OCI-M1 (cell line): Measurements from ENCODE around the gene MYT1.

ENCODE experiments used
- DNase-seq: peaks from one replicate; lab custom pipeline; 2025; lab: John Stamatoyannopoulos, UW

Gene MYT1

DNA sequence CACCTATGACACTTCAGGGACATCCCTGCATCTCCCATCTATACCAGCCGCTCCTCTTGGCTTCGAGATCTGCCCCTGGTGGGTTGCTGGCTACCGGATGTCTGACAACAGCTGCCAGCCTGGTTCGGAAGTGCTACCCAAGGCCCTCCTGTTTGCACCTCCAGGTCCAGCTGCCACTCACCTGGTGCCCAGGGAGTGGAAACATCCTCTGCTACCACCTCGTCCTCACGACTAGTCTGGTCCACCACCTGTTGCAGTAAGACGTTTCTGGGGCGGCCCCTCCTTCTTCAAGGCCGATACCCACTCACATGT, 83.0 kb downstream of the MYT1 start:
- no peak for DNase-seq

DNA sequence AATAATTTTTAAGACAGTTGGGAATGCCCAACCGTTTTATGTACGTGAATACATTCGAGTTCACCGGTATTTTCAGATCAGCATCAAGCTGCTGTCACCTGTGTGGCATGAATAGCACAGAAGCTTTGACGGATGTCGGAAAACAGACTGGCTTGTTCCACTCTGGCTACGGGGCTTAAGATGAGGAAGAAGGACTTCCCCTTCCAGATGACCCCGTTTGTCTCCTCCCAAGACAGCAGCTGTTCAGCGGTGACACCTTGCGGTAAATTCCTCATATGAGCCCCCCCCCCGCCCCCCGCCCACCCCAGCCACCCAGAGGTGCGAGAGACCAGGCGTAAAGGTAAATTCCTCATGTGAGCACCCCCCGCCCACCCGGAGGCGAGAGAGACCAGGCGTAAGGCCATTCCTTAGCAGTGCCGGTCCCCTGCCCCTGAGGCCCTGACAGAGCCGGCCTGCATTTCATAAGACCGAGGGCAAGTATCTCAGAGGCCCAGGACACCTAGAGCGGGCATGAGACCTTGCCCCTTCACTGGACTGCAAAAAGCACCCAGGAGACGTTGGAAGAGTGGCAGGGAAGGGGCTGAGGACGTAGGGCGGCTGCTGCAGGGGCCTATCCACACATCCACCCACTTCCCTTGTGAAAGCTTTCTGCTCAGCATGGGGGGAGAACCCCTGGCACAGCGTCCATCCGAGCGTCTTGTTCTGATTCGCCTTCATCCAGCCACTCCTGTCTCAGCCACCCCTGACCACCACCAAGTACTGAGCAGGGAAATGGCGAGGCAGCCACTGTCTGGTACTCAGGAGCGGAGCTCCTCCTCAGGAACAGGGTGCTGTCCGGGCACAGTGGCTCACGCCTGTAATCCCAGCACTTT, 84.0 kb downstream of the MYT1 start:
- peak; percentile 20 for DNase-seq

GRCh38 chr20:64250027-64250426, 85.8 kb downstream of the MYT1 start:
- no peak for DNase-seq

- DNase-seq = no peak
Measured at GRCh38 chr20:64253000-64253383, 88.7 kb downstream of the MYT1 start.

DNA sequence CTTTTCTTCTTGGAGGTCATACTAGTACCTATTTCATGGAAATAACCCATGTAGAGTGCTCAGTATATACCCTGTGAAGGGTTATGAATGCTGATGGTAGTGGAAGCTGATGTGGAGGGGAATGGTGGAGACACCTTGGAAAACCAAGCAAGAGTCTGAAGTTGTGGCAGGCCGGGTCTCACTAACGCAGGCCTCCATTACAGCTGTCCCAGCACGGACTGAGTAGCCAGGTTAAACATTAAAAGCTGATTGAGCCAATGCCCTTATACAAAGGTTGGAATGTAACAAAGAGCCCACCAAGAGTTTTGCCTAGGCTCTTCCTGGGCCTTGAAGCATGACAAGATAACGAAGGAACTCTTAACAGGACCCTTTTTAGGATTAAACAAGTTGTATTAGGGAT, 89.2 kb downstream of the MYT1 start:
- no peak for DNase-seq

GRCh38 chr20:64254156-64254555, 89.9 kb downstream of the MYT1 start:
- no peak for DNase-seq

DNA sequence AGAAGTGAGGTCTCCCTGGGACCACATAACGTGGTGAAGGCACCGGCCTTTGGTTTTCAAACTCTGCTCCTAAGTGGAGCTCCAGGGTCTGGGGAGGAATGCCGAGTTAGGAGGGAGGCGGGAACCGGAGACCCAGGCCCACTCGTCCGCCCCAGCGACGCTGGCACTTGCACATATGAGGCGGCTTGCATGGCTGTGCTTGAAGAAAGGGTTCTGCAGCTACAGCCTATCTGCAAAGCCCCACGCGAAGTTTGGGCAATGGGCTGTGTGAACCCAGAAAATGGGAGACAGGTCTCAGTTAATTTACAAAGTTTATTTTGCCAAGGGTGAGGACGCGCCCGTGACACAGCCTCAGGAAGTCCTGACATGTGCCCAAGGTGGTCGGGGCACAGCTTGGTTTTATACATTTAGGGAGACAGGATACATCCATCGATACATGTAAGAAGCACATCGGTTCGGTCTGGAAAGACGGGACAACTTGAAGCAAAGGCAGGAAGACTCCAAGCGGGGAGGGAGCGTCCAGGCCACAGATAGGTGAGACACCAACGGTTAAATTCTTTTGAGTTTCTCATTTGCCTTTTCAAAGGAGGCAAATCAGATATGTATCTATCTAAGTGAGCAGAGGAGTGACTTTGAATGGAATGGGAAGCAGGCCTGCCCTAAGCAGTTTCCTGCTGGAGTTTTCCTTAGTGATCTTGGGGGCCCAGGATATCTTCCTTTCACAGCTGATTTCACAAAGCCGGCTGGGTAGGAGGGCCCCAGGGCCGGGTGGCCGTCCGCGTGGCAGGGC, 90.5 kb downstream of the MYT1 start:
- no peak for DNase-seq

GRCh38 chr20:64255361-64256281, 91.4 kb downstream of the MYT1 start, which contains the start of gene PCMTD2:
Gene PCMTD2 (plus strand): TSS chr20:64255748. CDS start chr20:64259966, 4,218 bp downstream.
- peak; percentile 93 for DNase-seq

DNA sequence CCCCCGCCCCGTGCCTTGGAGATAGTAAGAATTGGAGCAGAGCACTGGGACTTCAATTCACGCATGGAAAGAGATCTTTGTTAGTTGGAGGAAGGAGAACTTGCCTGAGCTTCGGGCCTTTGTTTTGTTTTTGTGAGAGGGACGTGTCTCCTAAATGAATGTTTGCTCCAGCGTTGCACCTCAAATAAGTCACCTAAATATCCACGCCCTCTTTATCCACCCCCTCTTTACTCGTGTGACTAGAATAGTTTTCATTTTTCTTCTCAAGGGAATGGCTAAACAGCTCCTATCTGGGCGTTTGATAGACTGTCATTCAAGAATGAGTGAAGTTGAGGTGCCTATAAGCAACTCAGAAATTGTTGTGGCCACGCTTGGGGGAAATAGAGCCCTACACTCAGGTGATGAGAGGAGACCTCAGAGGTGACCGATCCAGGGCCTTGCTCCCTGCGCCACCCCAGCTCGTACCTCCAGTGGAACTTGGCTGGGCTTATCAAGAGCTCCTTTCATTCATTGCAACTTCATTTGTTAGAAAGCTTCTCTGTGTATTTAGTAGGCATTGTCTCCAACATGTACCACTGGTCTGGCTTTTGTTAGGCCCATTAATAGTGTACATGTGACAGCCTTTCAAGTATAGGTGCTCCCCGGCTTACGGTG, 92.2 kb downstream of the MYT1 start:
- DNase-seq = no peak

GRCh38 chr20:64257107-64257757, 93.0 kb downstream of the MYT1 start:
- no peak for DNase-seq

- no peak for DNase-seq
Measured at GRCh38 chr20:64258071-64258823, 94.0 kb downstream of the MYT1 start.

- DNase-seq = no peak
Measured at GRCh38 chr20:64260239-64260638, 96.0 kb downstream of the MYT1 start.

DNA sequence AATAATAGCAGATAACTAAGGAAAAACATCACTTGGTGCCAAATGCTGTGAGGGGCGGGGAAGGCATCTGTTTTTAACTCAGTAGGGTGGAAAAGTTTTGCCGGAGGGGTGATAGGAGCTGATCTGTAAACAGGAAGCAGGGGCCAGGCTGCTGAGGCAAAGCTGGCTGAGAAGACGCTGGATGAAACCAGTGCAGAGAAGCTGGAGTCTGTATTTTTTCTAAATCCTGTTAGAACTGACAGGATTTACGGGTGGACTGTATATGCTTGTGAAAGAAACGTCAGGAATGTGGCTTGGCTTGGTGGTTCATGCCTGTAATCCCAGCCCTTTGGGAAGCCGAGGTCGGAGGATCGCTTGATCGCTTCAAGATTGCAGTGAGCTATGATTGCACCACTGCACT, 96.9 kb downstream of the MYT1 start:
- no peak for DNase-seq

DNA sequence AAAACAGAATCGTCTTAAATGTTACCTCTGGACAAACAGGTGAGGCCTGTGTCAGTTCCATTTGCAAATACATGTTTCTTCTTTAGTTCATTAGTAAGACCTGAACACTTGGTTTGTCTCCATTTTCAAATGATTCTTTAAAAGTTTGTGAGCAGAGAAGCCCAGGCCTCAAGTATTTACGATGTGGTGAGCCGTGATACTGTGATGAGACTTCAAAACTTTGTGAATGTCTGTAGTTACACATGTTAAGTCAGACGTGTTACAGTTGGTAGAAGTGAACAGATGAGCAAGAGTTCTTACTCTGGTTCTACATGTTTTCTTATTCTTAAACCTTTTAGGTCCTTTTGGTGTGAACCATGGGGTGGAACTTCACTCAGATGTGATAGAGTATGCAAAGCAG, 99.8 kb downstream of the MYT1 start:
- no peak for DNase-seq

GRCh38 chr20:64265201-64265600, 100.9 kb downstream of the MYT1 start:
- DNase-seq = no peak

DNA sequence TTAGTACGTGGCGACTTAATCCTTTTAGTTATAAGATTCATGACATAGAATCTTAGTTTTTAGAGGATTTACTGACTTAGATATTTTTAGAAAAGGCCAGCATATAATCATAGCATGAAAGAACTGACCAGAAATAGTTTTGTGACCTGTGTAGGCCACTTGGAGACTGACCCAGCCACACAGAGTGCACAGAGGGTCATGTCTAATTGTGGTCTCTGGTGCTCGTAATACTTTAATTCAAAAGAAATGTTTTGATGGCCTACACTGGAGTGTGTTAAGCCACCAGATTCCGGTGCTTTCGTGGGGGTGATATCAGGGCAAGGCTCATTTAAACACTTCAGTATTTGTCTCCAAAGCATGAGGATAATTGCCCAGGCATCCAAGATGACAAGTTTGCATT, 102.7 kb downstream of the MYT1 start:
- no peak for DNase-seq

GRCh38 chr20:64268174-64268573, 103.9 kb downstream of the MYT1 start:
- DNase-seq = no peak

DNA sequence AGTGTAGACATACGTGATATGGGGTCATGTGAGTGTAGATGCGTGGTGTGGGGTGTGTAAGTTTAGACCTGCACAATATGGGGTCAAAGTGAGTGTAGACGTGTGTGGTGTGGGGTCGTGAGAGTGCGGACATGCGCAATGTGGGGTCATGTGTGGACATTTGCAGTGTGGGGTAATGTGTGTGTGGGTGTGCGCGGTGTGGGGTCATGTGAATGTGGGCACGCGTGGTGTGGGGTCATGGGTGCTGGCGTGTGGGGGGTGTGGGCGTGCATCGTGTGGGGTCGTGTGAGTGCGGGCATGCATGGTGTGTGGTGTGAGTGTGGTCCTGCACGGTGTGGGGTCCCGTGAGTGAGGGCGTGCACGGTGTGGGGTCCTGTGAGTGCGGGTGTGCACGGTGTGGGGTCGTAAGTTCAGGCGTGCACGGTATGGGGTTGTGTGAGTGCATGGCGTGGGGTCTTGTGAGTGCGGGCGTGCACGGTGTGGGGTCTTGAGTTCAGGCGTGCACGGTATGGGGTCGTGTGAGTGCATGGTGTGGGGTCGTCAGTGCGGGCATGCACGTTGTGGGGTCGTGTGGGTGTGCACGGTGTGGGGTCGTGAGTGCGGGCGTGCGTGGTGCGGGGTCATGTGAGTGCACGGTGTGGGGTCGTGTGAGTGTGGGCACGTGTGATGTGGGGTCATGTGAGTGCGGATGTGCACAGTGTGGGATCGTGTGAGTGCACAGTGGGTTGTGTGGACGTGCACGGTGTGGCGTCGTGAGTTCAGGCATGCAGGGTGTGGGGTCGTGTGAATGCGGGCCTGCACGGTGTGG, 105.6 kb downstream of the MYT1 start:
- DNase-seq = no peak

- no peak for DNase-seq
Measured at GRCh38 chr20:64271636-64272035, 107.4 kb downstream of the MYT1 start.

- DNase-seq = no peak
Measured at GRCh38 chr20:64273109-64273508, 108.9 kb downstream of the MYT1 start.
